Type B pancreatic cell (in vitro differentiated cells): ENCODE results near the gene PRDM16. TPM values are rescaled to one million over a fixed set of nuclear protein-coding genes. Genes with fewer than 3 reads are reported as not detected.

Experiments used
- DNase-seq: peaks from one replicate; pipeline ENCODE4 v3.0.0; 2021; ENCODE audit warnings: mixed read lengths; ENCODE audit not compliant: unreplicated experiment; ENCODE audit errors: extremely low spot score
- H3K27ac Mint-ChIP-seq: 2 replicates; pipeline ENCODE4 v1.8.0; 2021; ENCODE audit warnings: mild to moderate bottlenecking, mixed read lengths
- H3K27me3 Mint-ChIP-seq: 2 replicates; pipeline ENCODE4 v1.8.0; 2021; ENCODE audit warnings: mixed read lengths
- H3K36me3 Mint-ChIP-seq: 2 replicates; pipeline ENCODE4 v1.8.0; 2021; ENCODE audit warnings: mixed read lengths
- H3K4me1 Mint-ChIP-seq: one replicate; pipeline ENCODE4 v1.8.0; 2021; ENCODE audit warnings: mixed read lengths; ENCODE audit not compliant: unreplicated experiment
- H3K4me3 Mint-ChIP-seq: 2 replicates; pipeline ENCODE4 v1.8.0; 2021; ENCODE audit warnings: mild to moderate bottlenecking, mixed read lengths
- H3K9me3 Mint-ChIP-seq: 2 replicates; pipeline ENCODE4 v1.8.0; 2021; ENCODE audit warnings: mixed read lengths
- CTCF ChIP-seq: fragments of 200-600 bp; sonication (generic); conservative IDR thresholded peaks from 2 replicates; pipeline ENCODE4 v1.5.0; 2021; ENCODE audit warnings: antibody characterized with exemption, mild to moderate bottlenecking
- total RNA-seq: library from RNA; stranded (reverse); gene quantifications from 2 replicates; pipeline ENCODE4 v1.2.1, GENCODE V29; 2021; ENCODE audit warnings: low replicate concordance

Gene PRDM16
- total RNA-seq, 1 donor from 2014 or later = 23.6 TPM

GRCh38 chr1:3368711-3369445 is 299.9 kb downstream of the PRDM16 start:
- no peak for TF ChIP-seq CTCF
- no peak for DNase-seq
- Mint-ChIP-seq H3K4me1 (peaks cover 30% of the 10 kb centered on the region), H3K4me3 (no peak overlapping the region), H3K36me3 (no peaks in the 10 kb centered on the region), H3K9me3 (no peaks in the 10 kb centered on the region), H3K27me3 (peaks cover 26% of the 10 kb centered on the region), H3K27ac (no peak overlapping the region)

DNA sequence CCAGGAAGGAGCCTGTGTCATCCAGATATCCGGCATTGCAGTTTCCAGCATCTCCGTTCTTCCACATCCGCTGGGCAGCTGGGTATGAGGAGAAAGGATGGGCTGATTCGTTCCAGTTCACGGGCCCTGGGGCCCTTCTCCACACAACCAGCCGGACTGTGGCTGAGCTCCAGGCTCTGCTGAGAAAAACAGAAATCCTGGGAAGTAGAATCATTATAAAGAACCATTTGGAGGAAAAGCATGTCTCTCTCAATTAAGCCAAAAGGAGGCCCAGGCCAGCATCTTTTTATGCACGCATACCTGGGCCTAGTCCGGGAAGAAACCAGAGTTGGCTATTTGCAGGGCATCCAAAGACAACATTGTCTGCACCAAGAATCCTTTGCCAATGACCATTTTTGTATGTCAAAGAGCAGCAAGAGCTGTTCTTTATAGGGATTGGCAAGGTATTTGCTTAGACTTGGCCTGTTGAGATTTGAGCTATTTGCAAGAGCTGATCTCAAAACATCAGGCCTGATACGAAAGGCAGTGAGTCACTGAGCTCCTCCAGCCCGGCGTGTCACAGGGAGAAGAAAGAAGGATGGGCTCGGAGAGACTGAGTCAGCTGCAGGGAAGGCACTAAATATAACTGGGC is 300.6 kb downstream of the PRDM16 start:
- Mint-ChIP-seq H3K36me3 (no peaks in the 10 kb centered on the region), H3K27me3 (peaks cover 27% of the 10 kb centered on the region), H3K4me1 (peaks cover 30% of the 10 kb centered on the region), H3K4me3 (no peak overlapping the region), H3K9me3 (no peaks in the 10 kb centered on the region), H3K27ac (no peak overlapping the region)
- no peak for DNase-seq
- no peak for TF ChIP-seq CTCF

- Mint-ChIP-seq H3K4me1 (peaks cover 22% of the 10 kb centered on the region), H3K4me3 (no peak overlapping the region), H3K9me3 (no peaks in the 10 kb centered on the region), H3K27me3 (peaks cover 27% of the 10 kb centered on the region), H3K36me3 (no peaks in the 10 kb centered on the region), H3K27ac (no peak overlapping the region)
- DNase-seq = no peak
- no peak for TF ChIP-seq CTCF
These were observed 302.1 kb downstream of the PRDM16 start for GRCh38 chr1:3370856-3371703.

DNA sequence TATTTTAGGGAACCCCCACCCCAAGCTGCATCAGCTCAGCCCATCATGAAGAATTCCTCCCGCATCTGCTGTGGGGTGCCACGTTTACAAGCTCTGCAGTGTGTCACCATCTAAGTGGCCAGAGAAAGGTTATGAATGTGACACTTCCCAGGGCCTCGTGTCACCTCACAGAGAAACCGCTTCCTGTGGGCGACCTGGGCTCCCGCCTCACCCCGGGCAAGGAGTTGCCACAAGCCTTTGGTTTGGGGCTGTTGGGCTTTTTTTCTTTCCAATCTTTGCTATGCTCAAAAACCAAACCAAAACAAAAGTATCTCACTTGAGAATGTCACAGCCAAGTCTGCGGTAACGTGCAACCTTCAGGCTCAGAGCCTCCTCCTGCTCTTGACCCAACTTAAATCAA is 303.3 kb downstream of the PRDM16 start:
- Mint-ChIP-seq H3K9me3 (no peaks in the 10 kb centered on the region), H3K4me1 (peaks cover 16% of the 10 kb centered on the region), H3K27ac (no peak overlapping the region), H3K27me3 (peaks cover 24% of the 10 kb centered on the region), H3K36me3 (no peaks in the 10 kb centered on the region), H3K4me3 (no peak overlapping the region)
- DNase-seq = no peak
- no peak for TF ChIP-seq CTCF

- H3K4me1 Mint-ChIP-seq = peaks cover 16% of the 10 kb centered on the region
- no peak for TF ChIP-seq CTCF
- no peaks in the 10 kb centered on the region for H3K36me3 Mint-ChIP-seq
These were observed 304.2 kb downstream of the PRDM16 start for GRCh38 chr1:3373175-3373574.

More at GRCh38 chr1:3373175-3373574, 304.2 kb downstream of the PRDM16 start:
- DNase-seq = no peak
- Mint-ChIP-seq H3K9me3 (no peaks in the 10 kb centered on the region), H3K4me3 (no peak overlapping the region), H3K27ac (no peak overlapping the region), H3K27me3 (peaks cover 18% of the 10 kb centered on the region)
